GM10248 (cell line): ENCODE results near the gene FGFRL1.

Source experiments
- CTCF ChIA-PET: fragments of 300-600 bp; sonication (Branson Sonifier 250); formaldehyde crosslinking; extraction: SDS; loops from one replicate; lab custom pipeline; 2021; ENCODE audit warnings: antibody characterized with exemption; lab: Yijun Ruan, JAX
- POLR2A ChIA-PET: fragments of 350-650 bp; sonication (Branson Sonifier 250); formaldehyde crosslinking; extraction: SDS; loops from one replicate; lab custom pipeline; 2020; ENCODE audit warnings: antibody characterized with exemption; lab: Yijun Ruan, JAX
- DNase-seq: peaks from one replicate; pipeline ENCODE4 v3.0.0; 2012; ENCODE audit errors: extremely low spot score
- TF ChIP-seq, protein P1 (sequence below): IDR thresholded peaks from 2 replicates; pipeline ENCODE4 v1.5.1; 2012; ENCODE audit warnings: mild to moderate bottlenecking, low read depth; ENCODE audit errors: extremely low read depth, missing control alignments, control extremely low read depth

Gene FGFRL1

GRCh38 chr4:1019729-1020470, 8.5 kb downstream of the FGFRL1 start:
- no peak for DNase-seq
- CTCF ChIA-PET, result interaction anchor here (1.0 kb wide), 1 partner anchor 9 kb away, joined by 3 read pairs; the partner anchor contains the start of gene FGFRL1
- POLR2A ChIA-PET, result no interaction called here
- TF ChIP-seq, protein P1, sequence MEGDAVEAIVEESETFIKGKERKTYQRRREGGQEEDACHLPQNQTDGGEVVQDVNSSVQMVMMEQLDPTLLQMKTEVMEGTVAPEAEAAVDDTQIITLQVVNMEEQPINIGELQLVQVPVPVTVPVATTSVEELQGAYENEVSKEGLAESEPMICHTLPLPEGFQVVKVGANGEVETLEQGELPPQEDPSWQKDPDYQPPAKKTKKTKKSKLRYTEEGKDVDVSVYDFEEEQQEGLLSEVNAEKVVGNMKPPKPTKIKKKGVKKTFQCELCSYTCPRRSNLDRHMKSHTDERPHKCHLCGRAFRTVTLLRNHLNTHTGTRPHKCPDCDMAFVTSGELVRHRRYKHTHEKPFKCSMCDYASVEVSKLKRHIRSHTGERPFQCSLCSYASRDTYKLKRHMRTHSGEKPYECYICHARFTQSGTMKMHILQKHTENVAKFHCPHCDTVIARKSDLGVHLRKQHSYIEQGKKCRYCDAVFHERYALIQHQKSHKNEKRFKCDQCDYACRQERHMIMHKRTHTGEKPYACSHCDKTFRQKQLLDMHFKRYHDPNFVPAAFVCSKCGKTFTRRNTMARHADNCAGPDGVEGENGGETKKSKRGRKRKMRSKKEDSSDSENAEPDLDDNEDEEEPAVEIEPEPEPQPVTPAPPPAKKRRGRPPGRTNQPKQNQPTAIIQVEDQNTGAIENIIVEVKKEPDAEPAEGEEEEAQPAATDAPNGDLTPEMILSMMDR, result no peak

DNA sequence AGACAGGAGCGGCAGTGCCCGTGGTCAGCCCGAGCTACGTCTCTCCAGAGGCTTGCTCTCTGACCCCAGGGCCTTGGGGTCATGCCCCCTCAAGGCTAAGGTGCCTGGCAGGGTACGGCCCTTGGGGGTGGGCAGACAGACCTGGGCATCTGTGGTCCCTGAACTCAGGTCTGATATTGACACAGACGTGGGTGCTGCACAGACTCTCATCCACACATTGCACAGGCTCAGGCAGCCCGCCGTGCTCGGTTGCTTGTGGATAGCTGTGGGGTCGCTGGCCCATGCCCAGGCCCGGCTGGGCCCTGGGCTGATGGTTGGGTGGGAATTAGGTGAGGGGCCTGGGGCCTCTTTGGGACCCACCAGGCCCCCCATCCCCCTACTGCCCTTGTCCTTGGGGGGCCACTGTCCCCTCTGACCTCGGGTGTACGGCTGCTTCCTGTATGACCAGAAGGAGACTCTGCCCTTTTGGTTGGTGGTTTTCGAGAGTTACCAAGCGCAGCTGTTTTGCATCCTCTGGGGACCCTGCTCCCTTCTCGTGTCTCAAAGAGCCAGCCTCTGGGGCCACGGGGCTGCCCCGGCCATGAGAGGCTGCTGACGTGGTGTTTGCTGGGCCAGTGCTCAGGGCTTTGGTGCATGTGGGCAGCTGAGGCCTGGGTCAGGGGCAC, 10.1 kb downstream of the FGFRL1 start:
- ChIA-PET CTCF (no interaction called here), POLR2A (no interaction called here)
- DNase-seq, result peak; percentile 84
- TF ChIP-seq, protein P1, result no peak

DNA sequence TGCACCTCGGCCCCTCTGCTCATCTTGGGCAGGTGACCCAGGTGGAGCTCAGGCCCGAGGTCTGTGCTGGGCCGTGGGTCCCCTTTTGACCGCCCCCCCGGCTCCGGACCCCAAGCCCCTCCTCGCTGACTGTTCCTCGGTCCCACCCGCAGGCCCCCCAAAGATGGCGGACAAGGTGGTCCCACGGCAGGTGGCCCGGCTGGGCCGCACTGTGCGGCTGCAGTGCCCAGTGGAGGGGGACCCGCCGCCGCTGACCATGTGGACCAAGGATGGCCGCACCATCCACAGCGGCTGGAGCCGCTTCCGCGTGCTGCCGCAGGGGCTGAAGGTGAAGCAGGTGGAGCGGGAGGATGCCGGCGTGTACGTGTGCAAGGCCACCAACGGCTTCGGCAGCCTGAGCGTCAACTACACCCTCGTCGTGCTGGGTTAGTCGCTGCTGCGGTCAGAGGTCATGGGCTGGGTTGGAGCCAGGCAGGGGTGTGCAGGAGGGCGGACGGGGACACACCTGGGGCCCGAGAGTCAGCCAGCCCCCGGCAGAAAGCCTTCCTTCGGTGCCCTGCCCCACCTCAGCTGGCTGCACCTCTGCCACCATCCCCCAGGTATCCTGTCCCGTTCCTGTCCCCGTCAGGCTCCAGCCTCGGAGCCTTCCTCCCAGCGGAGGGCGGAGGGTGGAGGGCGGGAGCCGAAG, 10.8 kb downstream of the FGFRL1 start:
- POLR2A ChIA-PET, result no interaction called here
- CTCF ChIA-PET, result no interaction called here
- no peak for DNase-seq
- TF ChIP-seq, protein P1, result no peak

DNA sequence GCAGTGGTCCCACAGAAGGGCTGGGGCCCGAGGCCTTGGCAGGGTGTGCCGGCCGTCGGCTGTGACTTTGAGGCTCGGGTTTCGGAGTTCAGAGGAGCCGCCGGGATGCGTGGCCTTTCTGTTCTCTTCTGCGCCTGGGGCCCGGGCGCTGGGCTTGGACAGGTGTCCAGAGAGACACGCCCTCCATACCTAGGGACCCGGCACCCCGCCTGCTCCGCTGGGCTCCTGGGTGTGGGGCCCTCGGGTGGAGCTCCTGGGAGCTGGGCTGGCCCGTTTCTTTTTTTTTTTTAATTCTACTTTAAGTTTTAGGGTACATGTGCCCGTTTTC, 11.3 kb downstream of the FGFRL1 start:
- DNase-seq, result no peak
- ChIA-PET POLR2A (no interaction called here), CTCF (no interaction called here)
- TF ChIP-seq, protein P1, result no peak

DNA sequence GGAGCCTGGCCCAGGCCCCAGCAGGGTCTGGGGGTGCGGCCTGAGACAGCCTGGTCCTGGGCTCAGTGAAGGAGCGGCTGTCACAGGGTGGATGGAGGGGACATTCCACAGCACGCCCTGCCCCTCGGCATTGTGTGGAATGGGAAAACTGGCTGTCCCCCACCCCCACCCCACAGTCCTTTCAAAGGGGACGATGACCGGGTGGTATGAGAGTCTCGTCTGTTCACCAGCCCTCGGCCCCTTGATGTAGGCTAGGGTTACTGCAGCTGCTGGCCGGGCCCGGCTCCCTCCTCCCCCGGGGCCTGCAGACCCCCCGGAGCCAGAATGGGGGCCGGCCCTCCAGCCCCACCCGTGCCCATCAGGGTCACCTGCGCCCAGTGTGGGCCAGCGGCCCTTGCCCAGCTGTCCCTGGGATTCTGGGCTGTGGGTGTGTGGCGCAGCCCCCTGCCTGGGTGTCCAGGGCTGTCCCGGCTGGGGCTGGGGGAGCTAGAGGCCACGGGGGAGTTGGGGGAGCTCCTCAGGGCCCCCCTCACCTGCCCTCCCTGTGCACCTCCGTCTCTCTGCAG, 11.7 kb downstream of the FGFRL1 start:
- TF ChIP-seq, protein P1, result no peak
- ChIA-PET CTCF (no interaction called here), POLR2A (no interaction called here)
- DNase-seq, result no peak
